NK-92 (cell line): ENCODE measurements around the gene MPV17L.
"Not testable (repeated sequence)": the region's sequence is repeated elsewhere in the genome, so short reads cannot be mapped to it uniquely, and the experiment has no call there.

ENCODE experiments used
- DNase-seq: peaks from one replicate; lab custom pipeline; 2025; ENCODE audit not compliant: unreplicated experiment; lab: John Stamatoyannopoulos, UW

Gene MPV17L

GRCh38 chr16:15450624-15451023 is 55.1 kb downstream of the MPV17L start:
- DNase-seq = no peak

- no peak for DNase-seq
Measured at GRCh38 chr16:15451098-15451731, 55.7 kb downstream of the MPV17L start.

- DNase-seq = no peak
Measured at GRCh38 chr16:15452246-15452855, 56.8 kb downstream of the MPV17L start.

GRCh38 chr16:15453296-15453695 is 57.7 kb downstream of the MPV17L start:
- DNase-seq = not testable (repeated sequence)

- DNase-seq = not testable (repeated sequence)
Measured at GRCh38 chr16:15454933-15455332, 59.4 kb downstream of the MPV17L start.

GRCh38 chr16:15457400-15457799 is 61.8 kb downstream of the MPV17L start:
- DNase-seq = no peak

GRCh38 chr16:15457958-15458357 is 62.4 kb downstream of the MPV17L start:
- DNase-seq = no peak

GRCh38 chr16:15459791-15460190 is 64.2 kb downstream of the MPV17L start:
- no peak for DNase-seq

GRCh38 chr16:15460601-15461000 is 65.0 kb downstream of the MPV17L start:
- DNase-seq = no peak

- DNase-seq = no peak
Measured at GRCh38 chr16:15461376-15461775, 65.8 kb downstream of the MPV17L start.
